OCI-LY1 (cell line): ENCODE data around the gene DMBT1.

Experiments
- EZH2 ChIP-seq: fragments of 200-600 bp; sonication (generic), shearing (Covaris generic); IDR thresholded peaks from 2 replicates; pipeline ENCODE4 v1.8.0; 2017; ENCODE audit warnings: borderline replicate concordance, mixed run types, mild to moderate bottlenecking, antibody characterized with exemption, low read length, moderate library complexity, mixed read lengths
- TF ChIP-seq, protein P1 (sequence below): fragments of 200-600 bp; sonication (generic), shearing (Covaris generic); IDR thresholded peaks from 2 replicates; pipeline ENCODE4 v1.5.1; 2017; ENCODE audit warnings: mild to moderate bottlenecking, antibody characterized with exemption, low read length, moderate library complexity, mixed read lengths

GRCh38 chr10:122551450-122551849 lies 9.1 kb upstream of the DMBT1 start:
- TF ChIP-seq, protein P1, sequence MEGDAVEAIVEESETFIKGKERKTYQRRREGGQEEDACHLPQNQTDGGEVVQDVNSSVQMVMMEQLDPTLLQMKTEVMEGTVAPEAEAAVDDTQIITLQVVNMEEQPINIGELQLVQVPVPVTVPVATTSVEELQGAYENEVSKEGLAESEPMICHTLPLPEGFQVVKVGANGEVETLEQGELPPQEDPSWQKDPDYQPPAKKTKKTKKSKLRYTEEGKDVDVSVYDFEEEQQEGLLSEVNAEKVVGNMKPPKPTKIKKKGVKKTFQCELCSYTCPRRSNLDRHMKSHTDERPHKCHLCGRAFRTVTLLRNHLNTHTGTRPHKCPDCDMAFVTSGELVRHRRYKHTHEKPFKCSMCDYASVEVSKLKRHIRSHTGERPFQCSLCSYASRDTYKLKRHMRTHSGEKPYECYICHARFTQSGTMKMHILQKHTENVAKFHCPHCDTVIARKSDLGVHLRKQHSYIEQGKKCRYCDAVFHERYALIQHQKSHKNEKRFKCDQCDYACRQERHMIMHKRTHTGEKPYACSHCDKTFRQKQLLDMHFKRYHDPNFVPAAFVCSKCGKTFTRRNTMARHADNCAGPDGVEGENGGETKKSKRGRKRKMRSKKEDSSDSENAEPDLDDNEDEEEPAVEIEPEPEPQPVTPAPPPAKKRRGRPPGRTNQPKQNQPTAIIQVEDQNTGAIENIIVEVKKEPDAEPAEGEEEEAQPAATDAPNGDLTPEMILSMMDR: no peak
- TF ChIP-seq EZH2: no peak
